Measurements from ENCODE around the gene TBC1D14. TPM values are rescaled to one million over a fixed set of nuclear protein-coding genes. Genes with fewer than 3 reads are reported as not detected.

The TBC1D14 gene
- total and polyA plus RNA-seq, 10 of the 15 experiments (the other 5 are each of a cell fraction or from before 2014, with no cell fraction given): 0.87 to 39.3 (median 30.1) TPM

DNA sequence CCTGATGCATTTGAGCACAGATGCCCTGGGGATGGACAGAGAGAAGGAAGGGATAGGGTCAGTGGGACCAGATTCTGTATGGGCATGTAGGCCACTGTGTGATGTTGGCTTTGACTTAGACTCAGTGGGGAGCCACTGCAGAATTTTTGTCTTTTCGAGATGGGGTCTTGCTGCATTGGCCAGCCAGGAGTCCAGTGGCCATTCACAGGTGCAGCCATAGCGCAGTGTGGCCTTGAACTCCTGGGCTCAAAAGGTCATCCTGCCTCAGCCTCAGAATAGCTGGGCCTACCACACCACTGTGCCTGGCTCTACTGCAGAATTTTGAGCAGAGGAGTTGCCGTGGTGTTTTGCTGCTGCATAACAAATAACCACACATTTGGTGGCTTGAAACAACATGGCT is 22.8 kb downstream of the TBC1D14 start:
- WGBS (ENCODE audit: insufficient coverage, insufficient replicate concordance, low lambda C conversion rate, missing lambda C conversion rate): 90% methylated on average over 3 of the region's 3 CpGs
- RAD21 ChIA-PET (ENCODE audit: unreplicated experiment): no interaction called here
- intact Hi-C loops (cut with micrococcal nuclease; ENCODE audit: unreplicated experiment): no loop called here
- FAIRE-seq: no peak
- POLR2A ChIA-PET: no interaction called here
- no TSS peak for BruUV-seq (replicated peaks)
- Histone ChIP-seq H3K27ac (ENCODE audit: control insufficient read depth, insufficient read depth) (no peak overlapping the region), H3K9me3 (replicated peaks; ENCODE audit: control insufficient read depth, insufficient read depth, low read length) (no peaks in the 10 kb centered on the region; the same call in 2 of the 3 replicates), H3K4me2 (ENCODE audit: control insufficient read depth, insufficient read depth) (no peak overlapping the region), H4K20me1 (ENCODE audit: control insufficient read depth, insufficient read depth) (peaks cover 5% of the 10 kb centered on the region; the same call in 1 of the 2 replicates), H3K79me2 (ENCODE audit: control insufficient read depth, insufficient read depth, low read length) (no peaks in the 10 kb centered on the region; the same call in 1 of the 2 replicates), H3K4me3 (no peak overlapping the region), H2AFZ (ENCODE audit: control insufficient read depth, low read depth, low read length) (no peak overlapping the region), H3K27me3 (replicated peaks in 1 of 2; ENCODE audit: control insufficient read depth in 2 of 2, insufficient read depth in 2 of 2, low read length in 1 of 2) (no peaks in the 10 kb centered on the region), H3K36me3 (ENCODE audit: control insufficient read depth in 2 of 2, insufficient read depth in 2 of 2, low read length in 1 of 2) (no peaks in the 10 kb centered on the region; a peak in 3 of 4 replicates), H3K9ac (ENCODE audit: control insufficient read depth, insufficient read depth, low read length) (no peak overlapping the region), H3K4me1 (ENCODE audit: control insufficient read depth, insufficient read depth, low read length) (no peaks in the 10 kb centered on the region)
- SMC1A ChIA-PET (ENCODE audit: uncharacterized antibody, unreplicated experiment): interaction anchor here (0.7 kb wide), 1 partner anchor 33 kb away, joined by 3 read pairs; no protein-coding TSS in a partner anchor
- CTCF ChIA-PET: no interaction called here
- in situ Hi-C loops (cut with MboI): no loop called here
- ATAC-seq: no peak
- DNase-seq (ENCODE audit: low read depth, low spot score): no peak
- TF ChIP-seq YBX1 (IDR thresholded peaks at IDR 0.05) (no peak), ZNF24 (IDR thresholded peaks at IDR 0.05) (no peak), HDAC6 (IDR thresholded peaks at IDR 0.05; ENCODE audit: unreplicated experiment) (no peak), GATAD2B (conservative IDR thresholded peaks at IDR 0.05; ENCODE audit: low read depth) (no peak), RBBP5 (conservative IDR thresholded peaks at IDR 0.05) (no peak), LARP7 (IDR thresholded peaks at IDR 0.05) (no peak), MTA3 (IDR thresholded peaks at IDR 0.05; ENCODE audit: borderline replicate concordance, low read length) (no peak), ASH2L (IDR thresholded peaks at IDR 0.05; ENCODE audit: borderline replicate concordance, low read depth) (no peak)
- TF ChIP-seq, protein P1, sequence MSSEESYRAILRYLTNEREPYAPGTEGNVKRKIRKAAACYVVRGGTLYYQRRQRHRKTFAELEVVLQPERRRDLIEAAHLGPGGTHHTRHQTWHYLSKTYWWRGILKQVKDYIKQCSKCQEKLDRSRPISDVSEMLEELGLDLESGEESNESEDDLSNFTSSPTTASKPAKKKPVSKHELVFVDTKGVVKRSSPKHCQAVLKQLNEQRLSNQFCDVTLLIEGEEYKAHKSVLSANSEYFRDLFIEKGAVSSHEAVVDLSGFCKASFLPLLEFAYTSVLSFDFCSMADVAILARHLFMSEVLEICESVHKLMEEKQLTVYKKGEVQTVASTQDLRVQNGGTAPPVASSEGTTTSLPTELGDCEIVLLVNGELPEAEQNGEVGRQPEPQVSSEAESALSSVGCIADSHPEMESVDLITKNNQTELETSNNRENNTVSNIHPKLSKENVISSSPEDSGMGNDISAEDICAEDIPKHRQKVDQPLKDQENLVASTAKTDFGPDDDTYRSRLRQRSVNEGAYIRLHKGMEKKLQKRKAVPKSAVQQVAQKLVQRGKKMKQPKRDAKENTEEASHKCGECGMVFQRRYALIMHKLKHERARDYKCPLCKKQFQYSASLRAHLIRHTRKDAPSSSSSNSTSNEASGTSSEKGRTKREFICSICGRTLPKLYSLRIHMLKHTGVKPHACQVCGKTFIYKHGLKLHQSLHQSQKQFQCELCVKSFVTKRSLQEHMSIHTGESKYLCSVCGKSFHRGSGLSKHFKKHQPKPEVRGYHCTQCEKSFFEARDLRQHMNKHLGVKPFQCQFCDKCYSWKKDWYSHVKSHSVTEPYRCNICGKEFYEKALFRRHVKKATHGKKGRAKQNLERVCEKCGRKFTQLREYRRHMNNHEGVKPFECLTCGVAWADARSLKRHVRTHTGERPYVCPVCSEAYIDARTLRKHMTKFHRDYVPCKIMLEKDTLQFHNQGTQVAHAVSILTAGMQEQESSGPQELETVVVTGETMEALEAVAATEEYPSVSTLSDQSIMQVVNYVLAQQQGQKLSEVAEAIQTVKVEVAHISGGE (CRISPR knock-in tag; IDR thresholded peaks at IDR 0.05): no peak
